ENCODE results near the gene RBFOX2.

DNA sequence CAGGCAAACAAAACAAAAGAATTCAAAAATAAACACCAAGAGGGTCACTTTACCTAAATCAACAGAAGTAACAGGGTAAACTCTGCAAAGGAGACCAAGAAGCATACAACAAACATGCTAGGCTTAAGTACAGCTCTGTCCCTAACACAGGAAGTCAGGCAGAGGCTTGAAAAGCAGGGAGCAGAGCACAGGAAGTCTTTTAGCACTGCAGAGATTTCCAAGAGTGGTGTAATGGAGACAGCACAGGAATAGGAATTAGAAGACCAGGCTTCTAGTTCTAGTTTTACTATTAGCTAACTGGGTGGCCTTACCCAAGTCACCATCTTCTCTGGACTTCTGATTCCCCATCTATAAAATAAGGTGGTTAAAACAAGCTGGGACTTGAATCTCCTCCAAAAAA lies 1.9 kb downstream of the RBFOX2 start:
- TF ChIP-seq, protein P1, sequence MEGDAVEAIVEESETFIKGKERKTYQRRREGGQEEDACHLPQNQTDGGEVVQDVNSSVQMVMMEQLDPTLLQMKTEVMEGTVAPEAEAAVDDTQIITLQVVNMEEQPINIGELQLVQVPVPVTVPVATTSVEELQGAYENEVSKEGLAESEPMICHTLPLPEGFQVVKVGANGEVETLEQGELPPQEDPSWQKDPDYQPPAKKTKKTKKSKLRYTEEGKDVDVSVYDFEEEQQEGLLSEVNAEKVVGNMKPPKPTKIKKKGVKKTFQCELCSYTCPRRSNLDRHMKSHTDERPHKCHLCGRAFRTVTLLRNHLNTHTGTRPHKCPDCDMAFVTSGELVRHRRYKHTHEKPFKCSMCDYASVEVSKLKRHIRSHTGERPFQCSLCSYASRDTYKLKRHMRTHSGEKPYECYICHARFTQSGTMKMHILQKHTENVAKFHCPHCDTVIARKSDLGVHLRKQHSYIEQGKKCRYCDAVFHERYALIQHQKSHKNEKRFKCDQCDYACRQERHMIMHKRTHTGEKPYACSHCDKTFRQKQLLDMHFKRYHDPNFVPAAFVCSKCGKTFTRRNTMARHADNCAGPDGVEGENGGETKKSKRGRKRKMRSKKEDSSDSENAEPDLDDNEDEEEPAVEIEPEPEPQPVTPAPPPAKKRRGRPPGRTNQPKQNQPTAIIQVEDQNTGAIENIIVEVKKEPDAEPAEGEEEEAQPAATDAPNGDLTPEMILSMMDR (IDR thresholded peaks at IDR 0.05): no peak
- no peak for TF ChIP-seq POLR2AphosphoS5 (IDR thresholded peaks at IDR 0.05)
- no peak for TF ChIP-seq POLR2A (IDR thresholded peaks at IDR 0.05)

Measured in breast epithelium (tissue), 3 donors.